ENCODE data around the gene MACROD2.

Gene MACROD2

DNA sequence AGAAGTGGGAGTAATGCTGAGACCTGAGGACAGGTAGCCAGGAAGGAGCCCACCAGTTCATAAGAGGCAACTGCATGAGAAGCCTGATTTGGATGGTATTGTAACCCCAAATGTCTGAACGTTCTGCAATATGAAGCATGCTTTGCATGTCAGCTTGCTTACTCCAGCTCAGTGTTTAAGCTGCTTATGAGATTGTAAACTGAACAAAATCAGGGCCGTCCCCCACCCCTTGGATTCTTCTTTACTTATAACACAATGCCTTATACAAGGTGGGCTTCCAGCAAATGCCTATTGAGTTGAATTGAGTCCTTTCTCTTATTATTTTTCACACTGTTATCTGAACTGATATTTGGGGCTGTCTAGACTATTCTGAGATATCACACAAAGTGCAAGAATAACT is 1816.6 kb downstream of the MACROD2 start:
- no peak for DNase-seq

DNA sequence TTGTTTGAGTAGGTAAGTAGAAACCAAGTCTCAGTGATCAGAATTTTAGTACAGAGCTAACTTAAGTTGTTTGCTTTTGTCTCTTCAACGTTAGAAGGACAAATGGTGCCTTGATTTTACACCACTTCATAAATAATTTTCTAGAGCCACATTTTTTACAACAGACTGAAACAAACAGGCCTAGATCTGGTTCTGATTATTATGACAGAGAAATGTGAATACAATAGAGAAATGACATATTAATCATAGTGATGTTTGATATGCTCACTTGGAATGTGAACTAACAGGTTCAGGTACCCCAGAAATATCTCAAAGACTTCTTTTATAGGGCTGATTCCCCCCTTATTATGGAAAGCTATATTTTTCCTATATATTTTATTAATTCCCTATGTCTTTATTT is 1817.4 kb downstream of the MACROD2 start:
- DNase-seq = no peak

DNA sequence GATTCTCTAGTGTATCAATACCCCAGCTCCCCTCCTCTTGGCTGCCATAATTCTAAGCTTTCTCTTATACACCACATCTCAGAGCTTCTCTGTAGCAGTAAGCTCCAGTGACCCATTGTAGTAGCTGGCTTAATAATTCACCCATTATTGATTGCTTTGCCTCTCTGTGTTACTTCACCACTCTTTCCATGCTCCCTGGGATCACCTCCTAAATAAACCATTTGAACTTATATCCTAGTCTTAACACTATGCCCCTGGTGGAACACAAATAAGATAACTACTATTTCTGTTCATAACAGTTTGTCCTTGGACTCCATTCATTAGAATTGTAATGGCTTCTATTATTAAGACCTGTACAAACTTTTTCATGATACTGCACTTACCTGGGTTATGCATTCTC is 1819.0 kb downstream of the MACROD2 start:
- DNase-seq = no peak

DNA sequence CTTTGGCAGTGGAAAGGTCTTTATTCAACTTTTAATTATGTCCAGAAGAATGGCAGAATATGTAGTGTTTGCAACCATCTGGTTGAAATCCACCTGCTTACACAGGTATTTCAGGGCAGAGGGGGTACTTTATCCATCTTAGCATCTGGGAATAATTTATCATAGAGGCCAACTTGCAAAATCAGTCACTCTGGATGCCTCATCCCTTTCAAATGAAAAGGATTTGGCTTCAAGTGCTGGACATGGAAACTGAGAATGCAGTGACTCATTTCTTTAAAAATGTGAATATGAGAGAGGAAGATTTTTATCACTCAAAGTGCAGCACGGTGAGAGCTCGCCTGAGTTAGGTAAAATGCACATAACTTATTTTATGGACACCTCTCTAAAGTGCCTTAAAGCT is 1819.6 kb downstream of the MACROD2 start:
- no peak for DNase-seq

DNA sequence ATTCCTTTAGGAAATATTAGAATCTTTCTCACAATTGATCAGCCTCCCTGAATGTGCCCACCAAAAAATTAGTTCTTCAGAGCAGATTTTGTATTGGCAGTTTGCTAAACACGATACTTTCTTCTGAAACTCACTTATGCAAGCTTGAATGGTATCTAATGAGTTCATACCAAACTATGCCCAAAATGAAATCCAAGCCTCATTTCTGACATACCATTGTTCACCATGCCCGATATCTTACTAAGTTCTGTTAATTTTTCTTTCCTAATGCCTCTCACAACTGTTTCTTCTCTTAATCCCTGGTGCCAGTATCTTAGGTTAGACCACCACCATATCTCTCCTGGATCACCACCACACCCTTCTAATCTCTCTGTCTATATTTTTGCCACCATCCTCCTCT is 1822.0 kb downstream of the MACROD2 start:
- no peak for DNase-seq

DNA sequence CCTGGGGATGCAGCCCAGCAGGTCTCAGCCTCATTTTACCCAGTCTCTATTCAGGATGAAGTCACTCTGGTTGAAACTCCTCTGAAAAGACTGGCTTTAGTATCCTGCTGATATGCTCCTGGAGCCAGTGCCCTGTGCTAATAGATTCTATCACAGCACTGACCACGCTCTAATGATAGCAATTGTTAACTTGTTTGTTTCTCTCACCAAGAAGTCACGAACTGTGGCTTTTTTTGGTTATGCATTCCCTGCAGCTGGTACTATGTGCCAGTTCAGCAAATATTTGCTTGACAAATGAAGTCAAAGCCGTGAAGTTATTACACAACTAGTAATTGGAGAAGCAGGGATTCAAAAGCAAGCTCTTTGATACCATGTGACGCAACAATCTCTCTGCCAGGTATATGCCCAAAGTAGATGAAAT is 1823.3 kb downstream of the MACROD2 start:
- DNase-seq = no peak

DNA sequence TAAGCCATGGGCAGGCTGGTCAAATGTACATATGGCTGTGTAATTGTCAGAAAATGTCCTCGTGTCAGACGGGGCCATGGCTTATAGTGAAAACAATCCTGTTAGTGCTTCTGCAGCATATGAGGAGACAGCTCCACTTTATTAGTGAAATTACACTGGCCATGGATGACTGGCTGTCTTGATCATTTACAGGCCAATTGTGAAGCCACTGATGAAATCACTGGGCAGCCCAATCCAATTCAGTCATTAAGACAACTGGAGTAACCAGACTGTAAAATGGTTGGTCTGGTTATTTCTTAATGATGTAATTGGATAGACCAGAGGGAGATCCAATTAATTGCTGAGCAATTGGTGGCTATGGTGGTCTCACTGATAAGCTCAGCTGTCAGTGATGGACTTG is 1828.4 kb downstream of the MACROD2 start:
- DNase-seq = peak in 1 of 2 experiments; percentile 25

DNA sequence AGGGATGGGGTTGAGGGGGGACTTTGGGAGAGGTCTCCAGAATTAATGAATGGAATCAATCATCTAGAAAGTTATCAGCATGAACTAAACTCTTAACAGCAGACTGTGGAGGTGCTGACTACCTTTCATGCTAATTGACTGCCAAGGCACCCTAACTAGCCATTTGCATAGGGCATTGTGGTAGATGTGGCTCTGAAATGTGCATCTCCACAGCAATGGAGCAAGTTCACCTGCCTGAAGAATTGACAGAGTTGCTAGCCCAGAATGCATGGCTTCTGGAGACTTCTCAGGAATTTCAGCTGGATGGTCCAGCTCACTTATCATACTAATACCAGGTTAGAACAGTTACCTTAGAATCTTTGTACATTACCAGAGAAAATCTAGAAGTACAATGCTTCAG is 1832.3 kb downstream of the MACROD2 start:
- DNase-seq = no peak

DNA sequence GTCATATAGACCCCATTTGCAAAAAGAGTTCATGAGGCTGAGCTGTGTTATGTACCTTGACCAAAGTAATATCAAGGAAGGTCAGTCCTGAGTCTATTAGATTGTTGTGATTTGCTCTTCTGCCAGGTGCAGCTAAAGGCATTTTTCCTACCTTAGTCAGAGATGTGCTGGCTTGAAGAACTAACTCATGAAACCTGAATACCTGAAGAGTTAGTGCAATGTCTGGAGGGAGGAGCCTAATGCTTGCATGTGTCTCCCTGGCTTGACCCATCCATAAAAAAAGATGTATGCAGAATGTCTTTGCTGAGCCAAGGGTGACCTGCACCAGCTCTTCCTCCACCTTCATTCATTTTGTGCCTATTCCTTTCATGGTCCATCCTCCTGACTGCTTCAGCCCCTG is 1835.9 kb downstream of the MACROD2 start:
- no peak for DNase-seq

DNA sequence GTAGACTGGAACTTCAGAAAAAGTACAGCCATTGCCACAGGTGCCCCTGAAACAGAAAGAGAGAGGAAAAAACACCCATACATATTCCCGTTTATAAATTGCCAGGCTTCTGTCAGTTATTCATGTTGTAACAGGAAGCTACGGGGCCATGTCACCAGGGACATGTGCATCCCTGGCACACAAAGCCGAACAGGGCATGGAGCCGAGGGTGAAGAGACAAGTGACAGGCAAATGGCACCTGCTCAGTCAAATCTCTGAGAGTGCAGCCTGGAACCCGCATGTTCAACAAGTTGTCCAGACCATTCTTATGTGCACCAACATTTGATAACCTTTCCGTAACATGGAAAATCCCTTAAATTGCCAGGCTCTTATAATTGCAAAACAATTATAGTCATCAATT is 1837.2 kb downstream of the MACROD2 start:
- DNase-seq = no peak

DNA sequence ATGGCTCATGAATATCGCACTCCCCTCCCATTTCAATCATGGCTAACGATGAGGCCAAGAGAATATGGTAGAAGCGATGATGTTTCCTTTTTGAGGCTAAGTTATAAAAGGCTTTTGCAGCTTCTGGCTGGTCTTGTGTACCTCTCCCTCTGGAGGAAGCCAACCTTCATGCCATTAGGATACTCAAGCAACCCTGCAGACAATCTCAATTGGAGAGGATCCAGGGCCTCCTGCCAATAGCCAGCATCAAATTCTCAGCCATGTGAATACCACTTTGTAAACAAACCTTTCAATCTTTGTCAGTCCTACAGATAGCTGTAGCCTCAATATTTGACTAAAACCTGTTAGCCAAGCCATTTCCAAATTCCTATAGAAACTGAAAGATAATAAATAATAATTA is 1839.5 kb downstream of the MACROD2 start:
- peak; percentile 90 to 94 for DNase-seq

DNA sequence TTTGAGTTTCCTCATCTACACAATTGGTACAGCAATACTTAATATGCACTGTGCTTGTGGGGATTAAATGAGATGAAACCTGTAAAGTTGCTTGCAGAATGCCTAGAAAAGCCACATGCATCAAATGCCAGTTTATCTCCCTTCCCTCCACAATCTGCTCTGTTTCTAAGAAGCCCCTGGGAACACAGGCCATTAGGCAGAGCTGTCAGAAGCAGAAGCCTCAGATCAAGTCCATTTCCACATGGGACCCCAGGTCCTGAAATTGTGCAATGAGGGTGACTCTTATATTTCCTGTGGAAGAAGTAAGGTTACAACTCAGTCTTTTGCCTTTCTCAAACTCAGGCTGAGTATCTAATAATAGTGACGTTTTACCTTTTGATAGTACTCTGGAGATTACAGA is 1840.5 kb downstream of the MACROD2 start:
- DNase-seq = no peak

DNA sequence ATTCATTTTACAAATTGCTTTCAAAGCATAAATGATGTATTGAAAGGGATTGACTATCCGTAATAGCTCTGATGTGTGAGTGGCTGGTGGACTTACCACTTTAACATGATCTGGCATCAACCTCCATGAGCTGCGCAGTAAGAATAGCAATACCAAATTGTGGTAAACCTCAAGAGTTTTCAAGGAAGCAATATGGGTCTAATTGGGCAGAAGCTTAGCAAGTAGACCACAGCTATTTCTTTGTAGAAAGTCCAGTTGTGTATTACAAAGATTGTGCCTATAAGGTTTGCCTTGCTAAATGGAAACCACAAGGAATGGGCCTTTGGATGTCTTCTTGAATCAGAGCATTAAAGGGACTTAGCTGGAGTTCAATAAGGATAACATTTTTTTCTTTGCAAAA is 1841.3 kb downstream of the MACROD2 start:
- DNase-seq = no peak

DNA sequence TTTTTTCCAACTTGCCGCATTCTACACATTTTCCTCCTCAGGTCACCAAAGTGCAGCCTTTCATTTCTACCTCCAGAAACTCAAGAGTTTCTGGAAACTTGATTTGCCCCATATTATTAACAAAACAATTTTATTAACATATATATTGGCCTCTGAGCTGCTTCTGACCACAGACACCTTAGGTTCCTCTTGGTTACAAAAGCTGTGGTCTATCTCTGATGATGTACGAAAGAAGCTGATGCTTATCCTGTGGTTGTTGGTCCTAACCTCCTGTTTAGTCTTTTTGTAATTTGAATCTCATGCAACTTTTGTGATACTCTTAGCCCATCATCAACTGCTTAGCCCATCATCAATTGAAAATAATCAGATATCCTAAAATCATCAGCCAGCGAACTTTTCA is 1842.2 kb downstream of the MACROD2 start:
- no peak for DNase-seq

DNA sequence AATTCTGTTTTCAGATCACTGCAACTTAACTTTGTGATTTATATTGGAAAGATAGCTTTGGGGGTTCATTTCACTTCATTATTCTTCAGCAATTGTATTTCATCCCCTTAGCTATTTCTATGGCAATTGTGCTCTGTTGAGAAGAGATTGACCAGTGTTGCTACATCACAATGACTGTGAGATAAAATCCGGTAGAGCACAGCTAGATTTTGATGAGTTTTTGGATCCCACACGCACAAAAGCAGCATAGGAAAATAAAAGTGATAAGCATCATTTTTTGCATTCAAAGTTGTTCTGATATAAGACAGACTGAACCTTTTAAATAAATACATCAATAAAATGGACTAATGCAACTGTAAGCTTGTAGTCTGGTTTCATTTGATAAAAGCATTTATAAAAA is 1843.2 kb downstream of the MACROD2 start:
- DNase-seq = no peak

DNA sequence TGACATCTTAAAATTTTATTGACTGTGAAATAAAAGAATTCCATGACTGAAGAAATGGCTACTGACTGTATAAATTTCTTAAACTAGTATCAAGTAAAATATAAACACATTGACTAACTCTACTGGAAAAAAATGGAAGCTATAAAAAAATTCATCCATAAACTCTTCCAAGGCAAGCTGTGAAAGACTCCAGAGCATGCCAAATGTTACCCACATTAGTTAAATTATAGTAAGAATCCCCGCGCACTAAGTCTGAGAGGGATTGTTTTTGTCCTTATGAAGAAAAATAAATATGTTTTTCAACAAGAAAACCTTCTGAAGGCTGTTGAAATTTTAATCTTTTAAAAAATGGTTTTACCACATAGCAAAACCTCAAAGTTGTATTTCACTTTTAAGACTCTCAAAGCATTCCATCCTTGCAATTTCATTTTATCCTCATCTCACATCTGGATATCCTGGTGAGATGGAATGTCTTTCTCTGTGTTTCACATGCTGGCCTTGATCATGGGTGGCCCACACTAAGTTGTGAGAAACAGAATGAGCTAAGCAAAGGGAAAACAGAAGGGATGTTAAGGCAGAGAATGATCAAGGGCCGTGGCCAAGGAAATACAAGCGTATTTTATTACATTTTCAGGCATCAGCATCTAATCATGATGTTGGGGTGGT is 1845.5 kb downstream of the MACROD2 start:
- DNase-seq = no peak

DNA sequence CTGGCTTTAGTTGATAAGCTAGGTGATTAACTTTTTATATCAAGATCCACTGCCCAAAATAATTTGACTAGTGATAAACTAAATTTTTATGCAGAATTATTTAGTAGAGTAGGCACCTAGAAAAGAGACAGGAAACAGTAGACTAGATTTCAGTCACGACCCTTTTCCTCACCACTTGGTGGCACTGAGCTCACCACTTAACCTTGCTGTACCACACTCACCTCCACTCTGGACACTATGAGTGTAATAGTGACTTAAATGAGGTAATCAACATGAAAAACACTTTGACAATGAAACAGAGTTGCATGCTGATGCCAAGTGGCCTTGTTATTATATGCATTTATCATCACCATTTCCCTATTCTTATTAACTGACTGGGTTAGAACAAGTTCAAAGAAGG is 1847.6 kb downstream of the MACROD2 start:
- DNase-seq = no peak

DNA sequence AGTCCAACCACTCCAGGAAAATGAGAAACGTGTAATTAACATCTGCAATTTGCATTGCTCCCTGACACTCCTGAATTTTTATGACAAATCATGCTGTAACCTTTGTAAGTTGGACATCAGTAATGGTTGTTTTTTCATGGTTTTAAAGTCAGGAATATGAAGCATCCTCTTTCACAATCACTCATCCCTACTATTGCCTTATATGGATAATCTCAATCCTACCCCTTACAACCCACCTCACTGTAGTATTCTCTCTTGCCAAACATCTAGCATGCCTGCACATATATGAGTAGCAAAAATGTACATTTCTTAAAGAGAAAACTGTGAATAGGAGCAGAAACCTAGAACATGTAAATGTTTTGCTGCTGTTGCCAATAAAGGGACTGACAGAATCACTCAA is 1848.5 kb downstream of the MACROD2 start:
- DNase-seq = no peak

DNA sequence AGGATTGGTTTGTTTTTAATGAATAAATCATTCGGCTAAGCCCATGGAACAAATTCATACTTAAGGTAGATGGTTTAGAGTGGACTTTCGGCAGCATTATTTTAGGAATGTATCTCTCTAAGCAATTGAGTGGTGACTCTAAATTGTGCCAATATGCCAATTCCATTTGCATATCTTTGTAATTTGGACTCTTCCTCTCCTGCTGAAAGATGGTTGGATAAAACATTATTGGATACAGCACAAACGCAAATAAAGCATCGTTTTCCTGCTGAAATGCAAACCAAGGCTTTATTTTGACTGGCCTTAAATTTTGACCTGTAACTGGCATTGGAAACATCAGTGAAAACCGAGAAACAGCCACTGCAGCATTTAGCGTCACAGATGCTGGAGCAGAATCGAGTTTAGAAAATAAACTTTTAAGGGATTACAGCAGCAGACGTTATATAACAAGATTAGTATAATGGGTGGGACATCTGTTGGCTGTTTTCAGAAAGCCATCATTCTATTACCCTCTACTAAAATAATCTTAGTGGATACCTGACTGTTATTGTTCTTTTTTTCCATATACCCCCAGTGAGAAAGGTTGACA is 1852.0 kb downstream of the MACROD2 start:
- peak in 1 of 2 experiments; percentile 19 for DNase-seq

DNA sequence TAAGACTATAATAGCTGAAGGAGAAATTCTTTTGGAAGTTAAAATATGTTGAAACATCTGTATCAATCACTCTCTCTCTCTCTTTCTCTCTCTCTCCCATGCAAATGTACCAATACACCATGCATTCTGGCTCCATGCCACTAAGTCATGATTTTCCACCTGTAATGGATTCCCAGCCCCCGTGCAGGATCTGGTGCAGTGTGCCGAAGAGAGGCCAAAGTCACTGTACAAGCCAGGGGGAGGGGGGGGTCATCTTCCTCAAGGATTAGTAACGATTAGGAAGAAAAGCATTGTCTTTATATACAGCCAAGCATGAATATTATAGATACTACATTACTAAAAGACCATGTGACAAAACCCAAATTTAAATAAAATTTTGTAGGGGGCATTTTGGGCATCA is 1852.8 kb downstream of the MACROD2 start:
- no peak for DNase-seq

DNA sequence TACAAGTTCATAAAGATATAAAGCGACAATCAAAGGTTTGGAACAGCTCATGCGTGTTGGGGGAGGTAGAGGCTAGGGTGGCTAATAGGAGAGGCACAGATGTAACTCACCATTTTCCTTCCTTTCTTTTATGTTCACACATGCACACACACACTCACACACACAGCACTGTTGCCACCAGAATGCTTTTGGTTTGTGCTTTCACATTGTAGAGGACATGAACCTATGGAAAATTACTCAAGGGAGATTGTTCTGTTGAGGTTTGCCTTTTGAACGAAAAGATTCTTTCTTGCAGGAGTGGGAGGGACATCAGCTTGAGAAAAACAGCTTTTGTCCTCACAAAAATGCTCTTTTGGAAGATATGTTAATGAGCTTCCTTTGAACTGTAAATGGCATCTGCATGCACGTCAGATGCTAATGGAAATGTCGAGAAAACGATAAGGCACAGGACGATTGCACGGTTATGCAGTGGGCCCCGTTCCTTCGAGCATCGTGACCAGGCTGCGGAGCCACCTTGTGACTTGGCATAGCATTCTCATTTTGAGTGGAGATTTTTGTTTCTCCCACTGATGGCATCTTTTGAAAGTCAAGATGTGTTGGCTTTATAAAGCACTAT is 1853.8 kb downstream of the MACROD2 start:
- DNase-seq = no peak

DNA sequence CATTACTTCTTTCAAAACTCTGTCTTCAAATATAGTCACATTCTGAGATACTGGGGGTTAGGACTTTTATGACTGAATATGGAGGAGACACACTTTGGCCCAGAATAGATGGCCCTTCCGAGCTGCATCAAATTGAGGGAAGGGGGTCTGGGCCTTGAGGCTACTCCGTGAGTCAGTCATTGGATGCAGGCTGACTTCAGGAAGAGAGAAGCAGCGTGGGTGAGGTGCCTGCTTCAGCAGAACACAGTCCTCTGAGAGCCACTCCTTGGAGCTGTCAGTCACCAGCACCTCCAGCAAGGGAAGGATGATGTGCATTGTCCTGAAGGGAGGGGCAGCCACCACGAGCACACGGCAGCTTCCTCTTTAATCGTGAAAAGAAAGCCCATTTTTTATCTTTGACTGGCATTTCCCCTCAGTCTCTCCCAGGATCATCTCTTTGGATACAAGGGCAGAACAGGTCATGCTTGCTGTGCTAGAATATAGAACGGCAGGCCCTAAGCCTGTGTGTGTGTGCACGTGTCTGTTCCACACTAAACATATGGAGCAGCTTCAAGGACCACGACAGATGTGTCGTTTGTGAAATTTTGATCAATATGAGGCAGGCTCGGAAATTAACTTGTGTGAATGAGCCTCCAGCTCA is 1856.4 kb downstream of the MACROD2 start:
- DNase-seq = peak in 1 of 2 experiments; percentile 35

DNA sequence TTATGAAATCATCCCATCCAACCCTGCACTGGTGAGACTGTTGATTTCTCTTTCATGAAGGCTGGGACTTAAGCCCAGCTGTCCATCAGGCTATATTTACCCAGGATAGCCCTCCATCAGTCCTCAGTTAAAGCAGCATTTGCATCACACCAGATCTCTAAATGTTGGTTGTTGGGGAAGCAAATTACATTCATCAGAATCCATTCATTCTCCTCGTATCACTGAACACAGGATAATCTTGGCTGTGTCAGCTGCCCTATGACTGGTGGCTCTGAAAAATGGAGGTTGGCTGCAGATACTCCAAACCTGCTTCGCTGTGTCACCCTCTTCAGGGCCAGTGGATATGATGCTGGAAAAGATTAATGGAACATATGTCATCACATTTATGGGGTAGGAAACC is 1859.6 kb downstream of the MACROD2 start:
- DNase-seq = peak; percentile 76 to 78

DNA sequence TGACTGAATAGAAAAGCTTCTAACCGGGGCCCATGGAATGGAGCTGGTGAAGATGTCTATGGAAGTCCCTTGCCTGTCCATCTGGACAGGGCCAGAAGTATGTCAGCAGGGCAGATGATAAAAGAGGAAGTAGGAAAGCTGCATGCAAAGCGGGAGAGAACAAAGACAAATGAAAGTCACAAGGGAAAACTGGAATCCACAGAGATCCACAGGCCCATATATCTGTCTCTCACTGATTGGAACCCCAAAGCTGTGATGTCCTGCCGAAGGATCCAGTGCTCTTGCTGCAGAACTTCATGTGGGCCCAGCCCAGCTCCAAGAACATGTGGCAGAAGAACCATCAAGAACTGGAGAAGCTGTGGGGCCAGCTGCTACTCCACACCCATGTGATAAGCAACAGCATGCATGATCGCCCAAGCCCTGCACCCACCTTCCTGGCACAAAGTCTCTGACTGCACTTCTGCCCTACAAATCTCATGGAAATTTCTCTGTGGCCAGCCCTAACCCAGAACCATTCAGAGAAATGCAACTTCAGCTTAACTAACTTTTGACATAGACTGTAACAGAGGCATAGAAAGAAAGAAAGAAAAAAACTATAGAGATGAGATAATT is 1862.0 kb downstream of the MACROD2 start:
- no peak for DNase-seq
